Spleen (tissue), 11 donors: ENCODE measurements around the gene DUSP6. TPM values are rescaled to one million over a fixed set of nuclear protein-coding genes. Genes with fewer than 3 reads are reported as not detected.

Experiments
- DNase-seq: peaks from one replicate; pipeline ENCODE4 v3.0.0-alpha.2; 2020
- H3K27ac ChIP-seq, 8 donors: fragments of 200-600 bp; sonication (generic) in 7 of 8; 1 replicate in 4 of 8; 2 replicates in 4 of 8; pipeline versions ENCODE4 v1.5.0 to v1.8.0; 2016 to 2021; ENCODE audit warnings: inconsistent platforms in 4 of 8, mild to moderate bottlenecking in 4 of 8, moderate library complexity in 1 of 8
- H3K27me3 ChIP-seq, 7 donors: fragments of 200-600 bp; sonication (generic) in 6 of 7; replicated peaks in 1 of 7; 1 replicate in 4 of 7; 2 replicates in 3 of 7; pipeline versions ENCODE4 v1.5.0 to v1.8.0; 2016 to 2021; ENCODE audit warnings: inconsistent platforms in 3 of 7, mild to moderate bottlenecking in 1 of 7
- H3K36me3 ChIP-seq, 6 donors: fragments of 200-600 bp; sonication (generic) in 5 of 6; 1 replicate in 4 of 6; 2 replicates in 2 of 6; pipeline versions ENCODE4 v1.5.0 to v1.8.0; 2016 to 2021; ENCODE audit warnings: inconsistent platforms in 2 of 6
- H3K4me1 ChIP-seq, 6 donors: fragments of 200-600 bp; sonication (generic) in 5 of 6; 1 replicate in 3 of 6; 2 replicates in 3 of 6; pipeline versions ENCODE4 v1.5.0 to v1.8.0; 2016 to 2021; ENCODE audit warnings: inconsistent platforms in 3 of 6
- H3K4me3 ChIP-seq, 8 donors: fragments of 200-600 bp; sonication (generic) in 7 of 8; 1 replicate in 4 of 8; 2 replicates in 4 of 8; pipeline versions ENCODE4 v1.5.0 to v1.8.0; 2016 to 2021; ENCODE audit warnings: inconsistent platforms in 4 of 8, mild to moderate bottlenecking in 4 of 8, moderate library complexity in 2 of 8
- H3K9me3 ChIP-seq, 8 donors: fragments of 200-600 bp; sonication (generic) in 7 of 8; 1 replicate in 4 of 8; 2 replicates in 4 of 8; pipeline versions ENCODE4 v1.5.0 to v1.8.0; 2016 to 2021; ENCODE audit warnings: inconsistent platforms in 4 of 8
- CTCF ChIP-seq, 11 experiments: fragments of 200-600 bp in 7 of 11; fragments of 450-650 bp in 4 of 11; sonication (generic) in 4 of 11; IDR thresholded peaks in 8 of 11; conservative IDR thresholded peaks in 3 of 11; 1 replicate in 7 of 11; 2 replicates in 4 of 11; pipeline versions ENCODE4 v1.4.0 to v1.8.0; 2016 to 2021; ENCODE audit warnings: antibody characterized with exemption in 11 of 11, inconsistent platforms in 4 of 11, mild to moderate bottlenecking in 1 of 11
- POLR2A ChIP-seq, 3 donors: fragments of 450-650 bp; IDR thresholded peaks; one replicate each; pipeline ENCODE4 v1.5.1; 2017; ENCODE audit warnings: antibody characterized with exemption in 3 of 3, mild to moderate bottlenecking in 1 of 3
- POLR2AphosphoS5 ChIP-seq, 3 donors: sonication (generic); formaldehyde crosslinking; IDR thresholded peaks; one replicate each; pipeline ENCODE4 v1.5.1; 2017; ENCODE audit warnings: antibody characterized with exemption in 3 of 3
- WGBS, 5 donors: extraction: QIAGEN DNeasy Blood & Tissue Kit in 3 of 5; methylation state at CpG; one replicate each; pipeline versions ENCODE4 v1.1.5 to v1.1.7; 2013 to 2018; 5-methylcytosine and 5-hydroxymethylcytosine counted together
- intact Hi-C: fragments of 100-400 bp; cut with DNase I; formaldehyde crosslinking; loops from one replicate; pipeline ENCODE4 v1.15.0; 2023; ENCODE audit warnings: low total_unique reads
- polyA plus RNA-seq, 3 donors: library from polyadenylated mRNA; stranded (reverse); fragments of 200-250 nt; gene quantifications; one replicate each; pipeline ENCODE4 v1.2.1, GENCODE V29; 2013
- total RNA-seq, 7 donors: library from RNA; depleted of rRNA in 3 of 7; stranded (reverse); fragments of >200 nt in 3 of 7; fragmentation: NEBNext Ultra II Directional in 4 of 7; extraction: Animal tissue kit (Norgen Biotek cat#: 25700) in 4 of 7; gene quantifications; one replicate each; pipeline versions ENCODE4 v1.1.0 to v1.2.1, GENCODE V29; 2016 to 2021
- donor health status: healthy with polysubstance abuse.
- donor health status: DM: no; HTN: no; CAD: no; lungs with moderate emphysema.
- donor health status: DM: no; HTN: no; CAD: no.
- donor health status: Bipolar disorder and iron deficiency.
- donor health status: healthy.
- donor health status: DM: no; HTN: no; CAD: no.
- donor health status: DM: yes; HTN: yes; CAD: no.

Gene DUSP6
- total and polyA plus RNA-seq, 10 donors = 34.7 to 193 (median 133) TPM

GRCh38 chr12:89348894-89349699 lies 3.2 kb downstream of the DUSP6 start:
- peaks cover 46 to 87% (median 74%) of the 10 kb centered on the region in 6 donors for H3K4me1 ChIP-seq
- no peaks in the 10 kb centered on the region for H3K27me3 ChIP-seq
- H3K9me3 ChIP-seq = no peaks in the 10 kb centered on the region
- no peak for DNase-seq
- intact Hi-C loops = loop anchor here (5.0 kb wide), 1 partner anchor 122 kb away; no protein-coding TSS in a partner anchor
- TF ChIP-seq POLR2A (IDR thresholded peaks at IDR 0.05) (no peak), POLR2AphosphoS5 (IDR thresholded peaks at IDR 0.05) (peak in 1 of 3 donors; percentile 24)
- peak overlapping the region; percentile 58 to 100 (median 98) for H3K27ac ChIP-seq
- peak overlapping the region; percentile 79 to 93 (median 84) for H3K4me3 ChIP-seq
- 34 to 45% (median 42%) methylated on average over 10 of the region's 10 CpGs for WGBS, 5 donors
- H3K36me3 ChIP-seq = peaks cover 0 to 37% (median 20%) of the 10 kb centered on the region in 6 donors

- peaks cover 48 to 80% (median 67%) of the 10 kb centered on the region in 6 donors for H3K4me1 ChIP-seq
- intact Hi-C loops = loop anchor here (5.0 kb wide), 1 partner anchor 120 kb away; no protein-coding TSS in a partner anchor
Measured at GRCh38 chr12:89347325-89347829, 4.9 kb downstream of the DUSP6 start.

GRCh38 chr12:89346741-89347324 lies 5.5 kb downstream of the DUSP6 start:
- H3K4me1 ChIP-seq = peaks cover 48 to 80% (median 67%) of the 10 kb centered on the region in 6 donors
- 5 to 8% (median 6%) methylated on average over 8 of the region's 8 CpGs for WGBS, 5 donors
- H3K36me3 ChIP-seq = peaks cover 0 to 37% (median 20%) of the 10 kb centered on the region in 6 donors
- H3K4me3 ChIP-seq = peak overlapping the region; percentile 0 to 93 (median 82)
- no peaks in the 10 kb centered on the region for H3K27me3 ChIP-seq
- no peaks in the 10 kb centered on the region for H3K9me3 ChIP-seq
- H3K27ac ChIP-seq = peak overlapping the region; percentile 59 to 100 (median 98)
- no peak for DNase-seq
- intact Hi-C loops = loop anchor here (5.0 kb wide), 1 partner anchor 120 kb away; no protein-coding TSS in a partner anchor
- TF ChIP-seq POLR2AphosphoS5 (IDR thresholded peaks at IDR 0.05) (no peak), CTCF (IDR thresholded peaks at IDR 0.05 in 8 of 11, conservative IDR thresholded peaks at IDR 0.05 in 3 of 11) (peak in 1 of 11 experiments; percentile 5)

More at GRCh38 chr12:89347325-89347829, 4.9 kb downstream of the DUSP6 start:
- H3K27me3 ChIP-seq = no peaks in the 10 kb centered on the region
- no peak for DNase-seq
- peaks cover 0 to 37% (median 20%) of the 10 kb centered on the region in 6 donors for H3K36me3 ChIP-seq
- H3K9me3 ChIP-seq = no peaks in the 10 kb centered on the region
- peak overlapping the region; percentile 59 to 100 (median 98) for H3K27ac ChIP-seq
- TF ChIP-seq POLR2AphosphoS5 (IDR thresholded peaks at IDR 0.05) (peak in 1 of 3 donors; percentile 38), CTCF (IDR thresholded peaks at IDR 0.05 in 8 of 11, conservative IDR thresholded peaks at IDR 0.05 in 3 of 11) (no peak), POLR2A (IDR thresholded peaks at IDR 0.05) (no peak)
- peak overlapping the region in 7 of 8 donors; percentile 13 to 93 (median 84) for H3K4me3 ChIP-seq
- 55 to 64% (median 61%) methylated on average over 3 of the region's 3 CpGs for WGBS, 5 donors

- intact Hi-C loops = loop anchor here (5.0 kb wide), 1 partner anchor 119 kb away; no protein-coding TSS in a partner anchor
- WGBS, 5 donors = 10 to 19% (median 18%) methylated on average over 10 of the region's 10 CpGs
- H3K27ac ChIP-seq = peak overlapping the region; percentile 59 to 100 (median 98)
- DNase-seq = peak; percentile 88
- H3K4me1 ChIP-seq = peaks cover 48 to 78% (median 67%) of the 10 kb centered on the region in 6 donors
- H3K36me3 ChIP-seq = peaks cover 0 to 37% (median 20%) of the 10 kb centered on the region in 6 donors
- no peaks in the 10 kb centered on the region for H3K9me3 ChIP-seq
- TF ChIP-seq CTCF (IDR thresholded peaks at IDR 0.05 in 8 of 11, conservative IDR thresholded peaks at IDR 0.05 in 3 of 11) (peak in 5 of 11 experiments; percentile 3 to 20 (median 19)), POLR2AphosphoS5 (IDR thresholded peaks at IDR 0.05) (peak in 1 of 3 donors; percentile 92), POLR2A (IDR thresholded peaks at IDR 0.05) (no peak)
- no peaks in the 10 kb centered on the region for H3K27me3 ChIP-seq
- peak overlapping the region in 7 of 8 donors; percentile 0 to 85 (median 79) for H3K4me3 ChIP-seq
Measured at GRCh38 chr12:89345830-89346740, 6.2 kb downstream of the DUSP6 start.
